Psoas muscle (tissue), 8 donors: ENCODE results near the gene XAGE5. TPM values are rescaled to one million over a fixed set of nuclear protein-coding genes. Genes with fewer than 3 reads are reported as not detected.
"Not testable (repeated sequence)": the region's sequence is repeated elsewhere in the genome, so short reads cannot be mapped to it uniquely, and the experiment has no call there.

Experiments
- ATAC-seq, 4 donors: fragments of 200-7000 bp; cut with Tn5 transposase; one replicate each; pipeline ENCODE4 v1.9.1; 2020; ENCODE audit warnings: moderate library complexity in 3 of 4, mild to moderate bottlenecking in 2 of 4
- DNase-seq, 2 donors: peaks; one replicate each; pipeline ENCODE4 v3.0.0-alpha.2; 2020
- H3K27ac ChIP-seq: fragments of 200-600 bp; one replicate; pipeline ENCODE4 v1.8.0; 2022
- H3K27me3 ChIP-seq, 3 donors: fragments of 200-600 bp in 1 of 3; one replicate each; pipeline versions ENCODE4 v1.6.1 to v1.8.0; 2013 to 2022; ENCODE audit warnings: low read length in 2 of 3, mild to moderate bottlenecking in 2 of 3, moderate library complexity in 1 of 3; ENCODE audit not compliant: insufficient read depth in 3 of 3
- H3K36me3 ChIP-seq, 2 donors: fragments of 200-600 bp in 1 of 2; one replicate each; pipeline versions ENCODE4 v1.6.1 to v1.8.0; 2013 to 2022; ENCODE audit warnings: low read depth in 1 of 2, mild to moderate bottlenecking in 1 of 2, moderate library complexity in 1 of 2; ENCODE audit not compliant: insufficient read depth in 1 of 2
- H3K4me1 ChIP-seq: fragments of 200-600 bp; one replicate; pipeline ENCODE4 v1.8.0; 2022
- H3K4me3 ChIP-seq: fragments of 200-600 bp; one replicate; pipeline ENCODE4 v1.8.0; 2022; ENCODE audit warnings: mild to moderate bottlenecking
- H3K9me3 ChIP-seq: fragments of 200-600 bp; one replicate; pipeline ENCODE4 v1.8.0; 2022
- CTCF ChIP-seq: fragments of 200-600 bp; IDR thresholded peaks from one replicate; pipeline ENCODE4 v1.8.0; 2022; ENCODE audit warnings: antibody characterized with exemption
- WGBS, 3 donors: extraction: QIAGEN DNeasy Blood & Tissue Kit; methylation state at CpG; one replicate each; pipeline versions ENCODE4 v1.1.6 to v1.1.7; 2013; 5-methylcytosine and 5-hydroxymethylcytosine counted together
- intact Hi-C, 2 donors: fragments of 100-400 bp; cut with DNase I; formaldehyde crosslinking; loops; one replicate each; pipeline versions ENCODE4 v1.11.0 to v1.14.2; 2022
- polyA plus RNA-seq, 3 donors: library from polyadenylated mRNA; stranded (reverse); fragments of 200-250 nt; gene quantifications; one replicate each; pipeline ENCODE4 v1.2.3, GENCODE V29; 2013
- total RNA-seq, 4 donors: library from RNA; stranded (reverse); fragmentation: NEBNext Ultra II Directional in 2 of 4; extraction: Animal tissue kit (Norgen Biotek cat#: 25700) in 2 of 4; gene quantifications; one replicate each; pipeline versions ENCODE4 v1.2.1 to v1.2.4, GENCODE V29; 2021 to 2023
- donor health status: healthy with polysubstance abuse.
- donor health status: DM: no; HTN: no; CAD: no; lungs with moderate emphysema.
- donor health status: Bipolar disorder and iron deficiency.
- donor health status: healthy.
- donor health status: DM: yes; HTN: yes; CAD: no.
- donor health status: DM: no; HTN: no; CAD: no.
- donor health status: DM: no; HTN: no; CAD: no.
- donor health status: DM: yes; HTN: yes; CAD: no.

Gene XAGE5
- total and polyA plus RNA-seq, 7 donors, result not detected

- intact Hi-C loops, result no loop called here
- Histone ChIP-seq H3K9me3 (no peaks in the 10 kb centered on the region), H3K4me1 (no peaks in the 10 kb centered on the region), H3K36me3 (no peaks in the 10 kb centered on the region), H3K27me3 (peaks cover 0 to 39% (median 0%) of the 10 kb centered on the region in 3 donors), H3K4me3 (no peak overlapping the region), H3K27ac (no peak overlapping the region)
- DNase-seq, result no peak
- ATAC-seq, result no peak
- WGBS, 3 donors, result 71 to 85% (median 79%) methylated on average over 10 to 11 of the region's 11 CpGs
- TF ChIP-seq CTCF, result no peak
Measured at GRCh38 chrX:52821079-52821760, 10.1 kb downstream of the XAGE5 start.

DNA sequence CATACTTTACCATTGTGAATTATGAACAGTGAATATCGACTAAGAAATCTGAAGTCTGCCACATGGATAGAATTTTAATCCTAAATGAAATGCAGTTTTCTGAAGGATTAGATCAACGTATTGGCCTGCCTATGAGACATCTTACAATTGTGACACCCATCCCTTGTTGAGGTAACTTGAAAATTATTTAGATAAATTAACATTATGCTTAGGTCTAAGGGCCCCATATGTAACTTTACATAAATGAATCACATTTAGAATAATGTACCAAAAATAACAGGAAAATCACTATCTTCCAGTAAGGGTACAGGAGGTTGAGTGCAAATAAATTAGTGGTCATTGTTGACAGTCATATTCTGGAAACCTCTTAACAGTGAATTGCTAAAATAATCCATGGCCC is 13.5 kb downstream of the XAGE5 start:
- intact Hi-C loops, result no loop called here
- H3K9me3 ChIP-seq, result no peaks in the 10 kb centered on the region
- TF ChIP-seq CTCF, result no peak
- 29 to 66% (median 61%) methylated on average over 2 of the region's 2 CpGs for WGBS, 3 donors
- DNase-seq (no peak), ATAC-seq (no peak)
- no peaks in the 10 kb centered on the region for H3K36me3 ChIP-seq
- H3K27ac ChIP-seq, result no peak overlapping the region
- no peaks in the 10 kb centered on the region for H3K4me1 ChIP-seq
- H3K4me3 ChIP-seq, result no peak overlapping the region
- peaks cover 0 to 14% (median 0%) of the 10 kb centered on the region in 3 donors for H3K27me3 ChIP-seq

GRCh38 chrX:52830551-52830950 is 19.5 kb downstream of the XAGE5 start:
- intact Hi-C loops, result no loop called here
- no peak overlapping the region for H3K4me3 ChIP-seq
- no peak for ATAC-seq
- WGBS, 3 donors, result 29 to 46% (median 44%) methylated on average over 3 of the region's 3 CpGs
- H3K9me3 ChIP-seq, result no peaks in the 10 kb centered on the region
- H3K36me3 ChIP-seq, result no peaks in the 10 kb centered on the region
- no peak overlapping the region for H3K27ac ChIP-seq
- H3K4me1 ChIP-seq, result no peaks in the 10 kb centered on the region
- no peak for TF ChIP-seq CTCF
- peaks cover 0 to 21% (median 0%) of the 10 kb centered on the region in 3 donors for H3K27me3 ChIP-seq
- DNase-seq, result no peak

GRCh38 chrX:52839137-52839536 is 28.1 kb downstream of the XAGE5 start:
- no peaks in the 10 kb centered on the region for H3K4me1 ChIP-seq
- intact Hi-C loops, result no loop called here
- H3K27ac ChIP-seq, result no peak overlapping the region
- no peaks in the 10 kb centered on the region for H3K9me3 ChIP-seq
- ATAC-seq (no peak), DNase-seq (no peak)
- H3K4me3 ChIP-seq, result no peak overlapping the region
- 42 to 58% (median 57%) methylated on average over 2 of the region's 2 CpGs for WGBS, 3 donors
- H3K36me3 ChIP-seq, result no peaks in the 10 kb centered on the region
- TF ChIP-seq CTCF, result no peak
- peaks cover 0 to 6% (median 0%) of the 10 kb centered on the region in 3 donors for H3K27me3 ChIP-seq

DNA sequence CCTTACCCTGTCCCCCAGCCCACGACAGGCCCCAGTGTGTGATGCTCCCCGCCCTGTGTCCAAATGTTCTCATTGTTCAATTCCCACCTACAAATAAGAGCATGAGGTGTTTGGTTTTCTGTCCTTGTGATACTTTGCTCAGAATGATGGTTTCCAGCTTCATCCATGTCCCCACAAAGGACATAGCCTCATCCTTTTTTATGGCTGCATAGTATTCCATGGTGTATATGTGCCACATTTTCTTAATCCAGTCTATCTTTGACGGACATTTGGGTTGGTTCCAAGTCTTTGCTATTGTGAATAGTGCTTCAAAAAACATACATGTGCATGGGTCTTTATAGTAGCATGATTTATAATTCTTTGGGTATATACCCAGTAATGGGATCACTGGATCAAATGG is 32.5 kb downstream of the XAGE5 start:
- H3K4me3 ChIP-seq, H3K4me1 ChIP-seq, ATAC-seq, H3K36me3 ChIP-seq, H3K27ac ChIP-seq, H3K9me3 ChIP-seq, intact Hi-C loops, H3K27me3 ChIP-seq, DNase-seq: not testable (repeated sequence)
- WGBS, 3 donors, result 76 to 80% (median 77%) methylated on average over 3 of the region's 3 CpGs
